T-helper 2 cell treated with Interferon-gamma antibody and Interleukin-4, amounts not matched to agents 100 ng/mL and 5 ng/mL, for 36 hours (primary cell): ENCODE data around the gene PDZRN3. TPM values are rescaled to one million over a fixed set of nuclear protein-coding genes. Genes with fewer than 3 reads are reported as not detected.
"Not testable (repeated sequence)": the region's sequence is repeated elsewhere in the genome, so short reads cannot be mapped to it uniquely, and the experiment has no call there.

Experiments used
- intact Hi-C: fragments of 100-400 bp; cut with micrococcal nuclease; formaldehyde crosslinking; loops from one replicate; pipeline ENCODE4 v1.15.1; 2023
- total RNA-seq: library from RNA; stranded (reverse); gene quantifications from 2 replicates; pipeline ENCODE4 v1.2.3, GENCODE V29; 2022

The PDZRN3 gene
- total RNA-seq, 1 donor from 2014 or later: not detected

GRCh38 chr3:73465926-73466325, 158.8 kb downstream of the PDZRN3 start:
- intact Hi-C loops: no loop called here

GRCh38 chr3:73464126-73464525, 160.6 kb downstream of the PDZRN3 start:
- intact Hi-C loops: not testable (repeated sequence)

GRCh38 chr3:73461547-73461946, 163.2 kb downstream of the PDZRN3 start:
- intact Hi-C loops: no loop called here

- intact Hi-C loops: no loop called here
These were observed 165.0 kb downstream of the PDZRN3 start for GRCh38 chr3:73459711-73460110.

- intact Hi-C loops: no loop called here
These were observed 171.1 kb downstream of the PDZRN3 start for GRCh38 chr3:73453666-73454065.

- intact Hi-C loops: no loop called here
These were observed 172.0 kb downstream of the PDZRN3 start for GRCh38 chr3:73452729-73453128.

- intact Hi-C loops: no loop called here
These were observed 173.3 kb downstream of the PDZRN3 start for GRCh38 chr3:73451301-73451944.

GRCh38 chr3:73449774-73450173, 175.0 kb downstream of the PDZRN3 start:
- intact Hi-C loops: no loop called here

GRCh38 chr3:73448761-73449301, 175.9 kb downstream of the PDZRN3 start:
- intact Hi-C loops: no loop called here

- intact Hi-C loops: no loop called here
These were observed 176.7 kb downstream of the PDZRN3 start for GRCh38 chr3:73448041-73448440.

- intact Hi-C loops: no loop called here
These were observed 177.6 kb downstream of the PDZRN3 start for GRCh38 chr3:73447111-73447510.

- intact Hi-C loops: no loop called here
These were observed 178.2 kb downstream of the PDZRN3 start for GRCh38 chr3:73446467-73447110.

GRCh38 chr3:73442886-73443285, 181.9 kb downstream of the PDZRN3 start:
- intact Hi-C loops: no loop called here

- intact Hi-C loops: no loop called here
These were observed 182.6 kb downstream of the PDZRN3 start for GRCh38 chr3:73442152-73442551.

GRCh38 chr3:73437828-73438227, 186.9 kb downstream of the PDZRN3 start:
- intact Hi-C loops: no loop called here

GRCh38 chr3:73435055-73435454, 189.7 kb downstream of the PDZRN3 start:
- intact Hi-C loops: no loop called here

GRCh38 chr3:73433687-73434086, 191.1 kb downstream of the PDZRN3 start:
- intact Hi-C loops: no loop called here

- intact Hi-C loops: no loop called here
These were observed 191.7 kb downstream of the PDZRN3 start for GRCh38 chr3:73433079-73433478.

GRCh38 chr3:73432706-73433032, 192.1 kb downstream of the PDZRN3 start:
- intact Hi-C loops: no loop called here

- intact Hi-C loops: no loop called here
These were observed 192.6 kb downstream of the PDZRN3 start for GRCh38 chr3:73432023-73432705.

- intact Hi-C loops: no loop called here
These were observed 193.4 kb downstream of the PDZRN3 start for GRCh38 chr3:73431183-73431900.
